Muscle of back (tissue), 11 donors: ENCODE measurements around the gene FSTL5. TPM values are rescaled to one million over a fixed set of nuclear protein-coding genes. Genes with fewer than 3 reads are reported as not detected.
A peak's percentile ranks its signal among the peaks of the same experiment; 100 is the strongest.

Experiments
- DNase-seq, 3 donors: peaks; one replicate each; pipeline versions ENCODE4 v3.0.0 to v3.0.0-alpha.2; 2013
- polyA plus RNA-seq, 10 donors: library from polyadenylated mRNA; unstranded; fragments of 120-200 nt; gene quantifications; one replicate each; pipeline ENCODE4 v1.2.1, GENCODE V29; 2013; ENCODE audit not compliant: insufficient read length in 10 of 10

The FSTL5 gene
- polyA plus RNA-seq, 10 donors = 0.99 to 18.1 (median 3.1) TPM

DNA sequence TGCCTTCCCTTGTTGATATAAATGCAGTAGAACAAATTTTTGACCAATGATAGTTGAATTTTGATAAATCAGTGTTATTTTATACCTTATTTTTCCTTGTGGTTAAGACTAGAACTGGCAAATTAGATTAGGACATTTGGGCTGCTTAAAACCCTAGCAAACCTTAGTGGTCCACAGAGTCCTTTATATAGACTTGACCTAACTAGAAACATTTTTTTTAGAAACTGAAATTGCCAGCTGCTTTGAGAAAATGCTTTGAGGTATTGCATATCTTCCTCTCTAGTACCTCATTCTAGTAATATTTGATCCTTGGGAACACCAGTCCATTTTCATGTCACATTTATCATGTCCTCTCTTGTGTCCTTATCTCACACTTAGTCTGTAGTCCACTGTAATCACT lies 580.3 kb downstream of the FSTL5 start:
- DNase-seq = no peak

DNA sequence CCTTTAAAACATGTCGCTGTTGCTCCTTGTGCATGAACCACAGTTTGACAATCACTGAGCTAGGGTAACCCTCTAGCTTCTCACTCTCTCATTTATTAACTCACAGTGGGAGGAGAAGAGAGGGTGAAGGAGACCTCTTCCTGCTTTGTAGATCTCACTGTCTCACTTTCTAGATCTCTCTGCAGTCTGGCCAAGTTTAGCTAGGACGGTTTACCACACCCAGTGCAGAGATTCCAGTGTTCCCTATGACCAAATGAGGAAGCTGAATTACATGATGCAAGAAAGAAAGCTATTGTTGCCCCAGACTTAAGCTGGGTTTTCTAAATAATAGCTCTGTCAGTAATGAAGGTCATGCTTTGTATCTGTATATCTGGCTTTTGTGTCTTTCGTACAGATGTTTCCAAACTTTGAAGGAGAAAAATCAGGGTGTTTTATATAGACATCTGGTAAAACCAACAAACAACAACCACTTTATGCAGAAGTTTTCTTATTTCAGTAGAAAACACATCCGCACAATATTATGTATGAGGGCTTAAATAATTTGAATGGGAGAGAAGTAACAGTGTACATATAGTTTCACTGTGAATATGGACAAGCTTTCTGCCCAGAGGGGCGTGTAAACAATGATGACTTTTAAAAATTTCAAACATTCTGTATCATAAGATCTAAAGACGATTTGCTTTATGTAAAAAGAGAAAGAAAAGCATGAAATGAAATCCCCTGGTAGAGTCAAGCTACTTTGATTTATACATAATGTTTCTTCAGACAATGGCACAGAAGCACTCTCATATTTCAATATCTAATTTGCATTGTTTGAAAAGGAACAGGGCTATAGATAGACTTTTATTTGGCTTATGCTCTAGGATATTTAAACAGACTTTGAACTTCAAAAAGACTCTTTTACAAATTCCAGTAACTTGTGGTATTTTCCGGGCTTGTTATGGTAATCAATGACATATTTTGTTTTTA lies 582.3 kb downstream of the FSTL5 start:
- peak in 2 of 3 donors; percentile 6 to 30 for DNase-seq

DNA sequence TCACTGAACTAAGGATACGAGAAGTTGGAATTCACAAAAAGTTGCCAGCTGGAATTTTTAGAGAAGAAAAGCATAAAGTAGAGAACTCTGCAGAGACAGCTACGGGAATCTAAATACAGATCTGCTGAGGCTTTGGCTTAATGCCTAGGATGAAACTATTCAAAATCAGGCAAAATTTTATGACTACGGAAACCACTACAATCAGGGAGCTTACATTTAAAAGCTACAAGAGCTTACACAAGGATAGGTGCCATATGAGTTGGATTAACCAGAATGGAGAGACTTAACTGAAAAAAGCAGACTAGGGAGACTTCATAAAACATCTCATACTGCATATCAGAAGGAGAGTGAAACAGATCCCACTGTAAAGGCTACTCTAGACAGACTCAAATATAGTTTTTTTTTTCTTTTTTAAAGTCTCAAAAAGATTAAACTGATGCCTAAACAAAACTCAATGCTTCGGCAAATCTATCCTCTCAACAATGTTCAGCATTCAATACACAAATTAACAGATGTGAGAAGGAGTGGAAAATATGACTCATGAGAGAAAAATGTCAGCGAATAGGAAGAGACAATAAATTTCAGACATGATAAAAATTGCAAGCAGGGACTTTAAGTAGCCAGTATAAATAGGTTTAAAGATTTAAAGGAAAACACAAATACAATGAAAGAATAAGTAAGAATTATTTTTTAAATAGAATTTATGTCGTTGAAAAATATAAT lies 586.1 kb downstream of the FSTL5 start:
- DNase-seq = peak; percentile 57 to 89 (median 64)

- DNase-seq = no peak
Observed at GRCh38 chr4:161573836-161574235, 590.0 kb downstream of the FSTL5 start.

GRCh38 chr4:161564230-161564834 lies 599.5 kb downstream of the FSTL5 start:
- no peak for DNase-seq

DNA sequence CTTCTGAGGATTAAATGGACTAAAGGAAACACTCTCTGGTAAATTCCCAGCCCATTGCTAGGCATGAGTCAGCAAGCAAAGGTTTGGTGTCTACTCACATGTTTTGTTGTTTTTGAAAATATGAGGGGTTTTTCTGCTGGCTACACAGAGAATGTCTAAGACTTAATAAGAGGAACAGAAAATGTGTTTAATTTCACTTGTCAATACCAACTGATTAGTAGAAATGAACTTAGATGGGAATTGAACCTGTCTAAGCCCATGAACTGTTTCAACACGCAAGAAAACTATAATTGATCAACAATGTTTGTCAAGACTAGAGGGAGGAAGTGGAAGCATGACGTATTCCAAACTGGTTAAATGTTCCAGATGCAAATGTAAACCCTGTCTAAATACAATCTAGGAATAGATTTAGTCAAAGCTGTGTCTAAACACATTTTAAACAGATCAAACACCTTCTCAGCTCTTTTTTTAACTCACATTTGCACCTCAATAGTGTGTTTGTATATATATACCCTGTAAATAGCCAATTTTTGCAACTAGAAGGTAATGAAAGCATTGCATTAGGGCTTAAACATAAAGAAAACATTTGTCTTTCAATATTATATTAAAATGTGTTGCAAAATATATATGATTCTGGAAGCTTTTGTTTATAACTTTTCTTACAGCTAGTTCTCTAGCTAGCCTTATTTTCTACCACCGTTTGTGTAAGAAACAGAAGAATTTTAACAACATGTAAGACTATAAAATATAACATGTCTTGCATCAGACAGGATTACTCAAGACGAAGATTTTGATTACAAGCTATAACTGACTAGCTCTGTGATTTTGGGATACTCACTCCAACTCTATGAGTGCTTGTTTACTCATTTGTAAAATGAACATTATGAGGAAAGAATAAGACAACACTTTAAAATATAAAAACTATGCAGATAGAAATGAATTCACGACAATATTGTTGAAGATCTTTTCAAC lies 607.8 kb downstream of the FSTL5 start:
- no peak for DNase-seq

GRCh38 chr4:161554372-161554990 lies 609.3 kb downstream of the FSTL5 start:
- DNase-seq = no peak

DNA sequence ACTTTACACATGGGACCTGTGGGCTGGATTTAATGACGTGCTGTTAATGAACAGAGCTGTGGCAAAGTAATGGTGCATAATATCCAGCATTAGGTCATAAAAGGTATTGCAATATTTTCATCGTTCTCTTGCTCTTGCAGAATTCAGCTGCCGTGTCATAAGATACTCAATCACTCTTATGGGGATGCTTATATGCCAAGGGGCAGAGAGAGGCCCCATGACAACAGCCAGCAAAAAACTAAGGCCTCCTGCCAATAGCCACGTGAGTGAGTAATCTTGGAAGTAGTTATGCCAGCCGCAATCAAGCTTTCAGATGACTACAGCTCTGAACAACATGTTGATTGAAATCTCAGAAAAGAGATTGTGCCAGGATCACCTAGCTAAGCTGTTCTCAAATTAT lies 616.9 kb downstream of the FSTL5 start:
- DNase-seq = no peak

DNA sequence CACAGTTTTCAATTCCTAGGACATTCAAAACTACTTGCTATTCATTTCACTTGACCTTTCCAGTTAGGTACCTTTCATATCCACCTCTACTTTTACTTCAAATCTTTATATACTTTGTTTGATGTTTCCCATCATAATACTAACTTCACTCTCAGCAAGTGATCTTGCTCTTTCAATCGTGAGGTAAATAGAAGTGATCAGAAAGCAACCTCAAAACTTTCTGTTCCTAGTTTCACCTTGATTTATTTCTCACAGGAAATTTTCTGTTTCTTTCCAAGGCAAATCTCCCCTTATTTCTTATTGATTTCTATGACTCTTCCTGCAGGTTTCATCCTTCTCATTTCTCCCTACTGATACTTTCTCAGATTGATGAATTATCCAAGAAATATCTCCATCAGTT lies 623.5 kb downstream of the FSTL5 start:
- no peak for DNase-seq

DNA sequence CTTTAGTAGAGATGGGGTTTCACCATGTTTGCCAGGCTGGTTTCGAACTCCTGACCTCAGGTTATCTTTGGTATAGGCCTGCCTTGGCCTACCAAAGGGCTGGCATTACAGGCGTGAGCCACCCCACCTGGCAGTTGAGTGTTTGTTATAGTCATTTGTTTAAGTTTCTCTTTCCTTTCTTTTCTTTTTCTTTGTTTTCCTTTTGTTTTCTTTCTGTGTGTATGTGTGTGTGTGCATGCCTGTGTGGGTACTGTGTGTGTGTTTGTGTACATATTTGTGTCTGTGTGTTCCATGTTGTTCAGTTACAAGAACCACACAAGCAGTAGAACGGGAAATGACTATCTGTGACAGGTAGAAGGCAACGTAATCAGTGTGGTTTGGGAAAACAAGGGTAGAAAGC lies 624.9 kb downstream of the FSTL5 start:
- DNase-seq = no peak

GRCh38 chr4:161530710-161531109 lies 633.1 kb downstream of the FSTL5 start:
- no peak for DNase-seq

GRCh38 chr4:161525121-161525520 lies 638.7 kb downstream of the FSTL5 start:
- no peak for DNase-seq

DNA sequence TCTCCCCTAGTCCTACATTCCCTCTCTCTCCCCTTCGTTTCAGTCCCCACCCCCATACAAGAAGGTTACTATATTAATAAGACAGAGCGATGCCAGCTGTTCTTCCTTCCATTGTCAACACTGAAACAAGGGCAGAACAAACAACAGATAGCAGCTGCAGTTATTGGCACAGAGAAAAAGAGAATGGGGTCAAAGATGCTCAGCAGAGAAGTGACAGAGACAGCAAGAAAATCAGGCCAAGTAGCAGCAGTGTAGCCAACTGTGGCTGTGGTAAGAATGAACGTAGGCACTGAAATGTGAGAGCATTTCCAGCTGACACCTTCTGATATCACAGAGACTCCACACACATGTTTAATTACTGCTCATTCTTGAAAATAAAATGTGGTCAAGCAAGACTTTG lies 641.8 kb downstream of the FSTL5 start:
- DNase-seq = peak; percentile 37 to 65 (median 51)

DNA sequence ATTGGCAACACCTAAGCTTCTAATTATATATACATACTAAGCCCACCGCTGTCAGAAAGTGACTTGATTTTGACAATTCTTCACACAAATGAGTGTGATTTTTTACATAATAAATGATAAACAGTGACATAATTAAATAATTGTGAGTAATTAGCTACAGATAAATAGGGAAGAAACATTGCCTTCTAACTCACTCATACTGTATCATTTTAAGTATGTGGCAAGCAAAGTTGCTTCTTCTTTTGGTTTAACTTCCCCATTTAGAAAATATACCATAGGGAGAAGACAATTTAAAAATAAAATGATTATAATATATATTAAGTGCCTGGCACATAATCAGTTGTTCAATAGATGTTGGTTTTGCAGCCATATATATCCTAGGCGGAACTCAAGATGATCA lies 644.2 kb downstream of the FSTL5 start:
- no peak for DNase-seq

DNA sequence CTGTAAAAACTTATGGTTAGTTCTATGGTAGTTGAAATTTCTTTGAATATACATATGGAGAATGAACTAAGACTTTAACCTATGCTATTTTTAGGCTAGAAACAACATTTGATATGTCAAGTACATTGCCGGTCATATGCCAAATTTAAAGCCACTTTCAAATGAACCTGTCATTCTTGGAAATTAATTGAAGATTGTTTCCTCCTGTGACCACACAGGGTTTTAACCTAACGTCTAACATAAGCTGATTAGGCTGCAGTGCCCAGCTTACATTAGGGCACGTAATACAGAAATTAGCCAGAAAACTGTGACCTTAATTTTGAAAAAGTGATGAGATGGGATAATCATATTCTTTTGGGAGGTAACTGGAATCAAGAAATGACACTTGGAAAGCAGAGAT lies 645.9 kb downstream of the FSTL5 start:
- DNase-seq = no peak

DNA sequence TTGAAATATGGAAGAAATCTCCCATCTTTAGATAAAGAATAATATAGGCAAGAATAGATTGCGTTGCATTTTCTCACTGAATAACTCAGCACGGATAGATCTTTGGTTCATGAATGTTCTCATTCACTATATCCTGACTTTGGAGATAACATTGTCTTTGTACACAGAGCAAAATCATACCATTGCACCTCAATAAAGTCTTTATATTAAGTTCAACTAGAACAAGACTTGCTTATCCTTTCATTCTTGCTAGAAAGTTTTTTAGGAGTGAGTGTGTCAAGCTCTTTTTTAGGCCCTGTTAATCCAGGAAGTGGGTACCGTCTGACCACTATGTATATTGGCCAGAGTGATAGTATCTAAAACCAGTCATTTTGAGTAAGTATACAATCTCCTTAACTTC lies 658.7 kb downstream of the FSTL5 start:
- DNase-seq = no peak

GRCh38 chr4:161498155-161498554 lies 665.6 kb downstream of the FSTL5 start:
- DNase-seq = no peak

- no peak for DNase-seq
Observed at GRCh38 chr4:161486461-161486860, 677.3 kb downstream of the FSTL5 start.

- no peak for DNase-seq
Observed at GRCh38 chr4:161466316-161466715, 697.5 kb downstream of the FSTL5 start.

DNA sequence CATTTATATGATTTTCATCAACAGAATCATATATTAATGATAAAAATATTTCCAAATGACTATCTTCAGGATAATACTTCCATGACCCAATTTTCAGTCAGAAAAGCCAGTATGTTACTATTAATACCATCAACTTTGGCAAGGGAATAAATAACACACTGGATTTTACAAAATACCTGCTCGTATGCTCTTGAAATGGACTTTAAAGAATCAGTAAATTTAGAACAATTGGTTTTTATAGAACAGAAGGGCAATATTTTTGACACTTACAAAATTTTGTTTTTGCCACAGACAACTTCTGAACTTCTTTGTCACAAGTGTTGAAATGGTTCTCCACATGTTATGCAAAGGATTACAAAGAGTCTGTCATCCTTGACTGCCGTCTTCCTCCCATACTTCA lies 700.4 kb downstream of the FSTL5 start:
- DNase-seq = no peak

DNA sequence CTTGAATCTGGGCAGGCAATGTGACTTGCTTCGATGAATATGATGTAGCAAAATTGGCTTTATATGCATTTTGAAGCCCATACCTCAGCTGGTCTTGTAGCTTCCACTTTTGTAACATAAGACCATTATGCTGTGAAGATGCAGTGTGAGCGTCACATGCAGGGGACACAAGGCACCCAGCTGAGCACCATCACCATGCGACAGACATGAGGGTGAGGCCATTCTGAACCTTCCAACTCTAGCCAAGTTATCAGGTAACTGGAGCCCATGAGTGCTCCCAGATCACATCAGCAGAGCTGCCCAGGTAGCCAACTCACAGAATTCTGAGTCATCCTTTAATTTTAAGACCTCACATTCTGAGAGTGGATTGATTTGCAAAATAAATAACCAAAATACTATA lies 705.9 kb downstream of the FSTL5 start:
- DNase-seq = no peak
